Measurements from ENCODE around the gene CTDSPL. TPM values are rescaled to one million over a fixed set of nuclear protein-coding genes. Genes with fewer than 3 reads are reported as not detected.

The CTDSPL gene
- total and polyA plus RNA-seq, 2 experiments from 2014 or later, result 15.3 to 22.3 TPM

DNA sequence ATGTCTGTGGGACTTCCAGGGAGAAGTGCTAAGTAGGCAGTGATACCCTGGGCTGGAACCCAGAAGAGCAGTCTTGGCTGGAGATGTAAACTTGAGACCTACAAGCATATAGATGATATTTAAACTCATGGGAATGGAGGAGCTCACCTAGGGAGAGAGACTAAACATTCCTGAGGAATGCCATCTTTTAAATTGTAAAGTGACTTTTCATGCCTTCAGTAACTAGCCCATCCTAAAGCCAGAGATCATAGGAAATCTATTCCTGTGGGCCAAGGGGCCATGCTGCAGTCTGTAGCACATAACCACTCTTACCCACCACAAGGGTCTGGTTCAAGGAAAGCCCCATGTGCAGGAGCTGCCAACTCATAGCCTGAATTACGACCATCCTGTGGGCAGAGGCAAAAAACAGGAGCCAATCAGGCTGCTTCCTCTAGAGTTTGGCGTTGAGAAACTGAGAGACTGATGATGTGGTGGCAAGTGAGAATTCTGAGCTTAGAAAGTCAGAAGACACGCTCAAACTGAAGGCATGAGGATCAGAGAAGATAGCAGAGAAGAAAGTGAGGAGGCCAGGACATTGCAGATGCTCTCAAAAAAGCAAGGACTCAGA lies 37.5 kb downstream of the CTDSPL start:
- no peak overlapping the region for H3K27ac ChIP-seq
- H3K9me3 ChIP-seq (ENCODE audit: low read depth), result no peaks in the 10 kb centered on the region
- DNase-seq (ENCODE audit: low read depth in 1 of 2, low spot score in 1 of 2), result no peak
- H3K4me1 ChIP-seq (ENCODE audit: low read depth), result no peaks in the 10 kb centered on the region
- no peak overlapping the region for H3K4me3 ChIP-seq
- H3K36me3 ChIP-seq, result no peaks in the 10 kb centered on the region
- no peaks in the 10 kb centered on the region for H3K27me3 ChIP-seq
- TF ChIP-seq CTCF (IDR thresholded peaks at IDR 0.05; ENCODE audit: low read depth, low read length), result no peak

GRCh38 chr3:37899711-37900306 lies 38.1 kb downstream of the CTDSPL start:
- no peaks in the 10 kb centered on the region for H3K36me3 ChIP-seq
- DNase-seq (ENCODE audit: low read depth in 1 of 2, low spot score in 1 of 2), result no peak
- TF ChIP-seq CTCF (IDR thresholded peaks at IDR 0.05; ENCODE audit: low read depth, low read length), result no peak
- no peaks in the 10 kb centered on the region for H3K27me3 ChIP-seq
- H3K9me3 ChIP-seq (ENCODE audit: low read depth), result no peaks in the 10 kb centered on the region
- H3K27ac ChIP-seq, result no peak overlapping the region
- H3K4me1 ChIP-seq (ENCODE audit: low read depth), result peaks cover under 1% of the 10 kb centered on the region
- H3K4me3 ChIP-seq, result no peak overlapping the region

DNA sequence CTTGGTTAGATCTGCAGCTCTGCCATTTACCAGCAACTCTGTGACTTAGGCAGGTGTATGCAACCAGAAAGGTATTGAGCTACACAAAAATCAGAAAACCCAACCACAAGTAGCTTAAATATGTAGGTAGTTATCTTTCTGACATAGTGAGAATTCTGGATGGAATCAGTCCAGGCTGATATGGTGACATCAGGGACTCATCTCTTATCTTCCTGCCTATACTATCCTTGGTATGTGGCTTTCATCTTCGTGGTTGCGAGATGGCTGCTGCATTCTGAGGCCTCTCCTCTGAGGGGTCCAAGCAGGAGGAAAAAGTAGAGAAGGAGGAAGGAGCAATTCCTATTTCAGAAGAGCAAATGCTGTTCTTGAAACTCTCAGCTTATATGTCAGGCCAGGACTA lies 40.0 kb downstream of the CTDSPL start:
- H3K27me3 ChIP-seq, result no peaks in the 10 kb centered on the region
- no peaks in the 10 kb centered on the region for H3K9me3 ChIP-seq (ENCODE audit: low read depth)
- H3K4me3 ChIP-seq, result no peak overlapping the region
- DNase-seq (ENCODE audit: low read depth in 1 of 2, low spot score in 1 of 2), result no peak
- H3K36me3 ChIP-seq, result no peaks in the 10 kb centered on the region
- H3K27ac ChIP-seq, result no peak overlapping the region
- peaks cover 20% of the 10 kb centered on the region for H3K4me1 ChIP-seq (ENCODE audit: low read depth)
- TF ChIP-seq CTCF (IDR thresholded peaks at IDR 0.05; ENCODE audit: low read depth, low read length), result no peak

GRCh38 chr3:37902674-37903073 lies 41.0 kb downstream of the CTDSPL start:
- peaks cover 30% of the 10 kb centered on the region for H3K4me1 ChIP-seq (ENCODE audit: low read depth)
- DNase-seq (ENCODE audit: low read depth in 1 of 2, low spot score in 1 of 2), result no peak
- no peaks in the 10 kb centered on the region for H3K9me3 ChIP-seq (ENCODE audit: low read depth)
- no peaks in the 10 kb centered on the region for H3K36me3 ChIP-seq
- H3K4me3 ChIP-seq, result no peak overlapping the region
- no peak overlapping the region for H3K27ac ChIP-seq
- TF ChIP-seq CTCF (IDR thresholded peaks at IDR 0.05; ENCODE audit: low read depth, low read length), result no peak
- H3K27me3 ChIP-seq, result no peaks in the 10 kb centered on the region

GRCh38 chr3:37903320-37903719 lies 41.6 kb downstream of the CTDSPL start:
- Histone ChIP-seq H3K4me1 (ENCODE audit: low read depth) (peaks cover 31% of the 10 kb centered on the region), H3K36me3 (no peaks in the 10 kb centered on the region), H3K4me3 (no peak overlapping the region), H3K27ac (no peak overlapping the region), H3K9me3 (ENCODE audit: low read depth) (no peaks in the 10 kb centered on the region), H3K27me3 (no peaks in the 10 kb centered on the region)
- DNase-seq (ENCODE audit: low read depth in 1 of 2, low spot score in 1 of 2), result no peak
- no peak for TF ChIP-seq CTCF (IDR thresholded peaks at IDR 0.05; ENCODE audit: low read depth, low read length)
